ENCODE measurements around the gene TYW5. TPM values are rescaled to one million over a fixed set of nuclear protein-coding genes. Genes with fewer than 3 reads are reported as not detected.

The TYW5 gene
- total RNA-seq, 1 experiment from 2014 or later, result 9.0 TPM

DNA sequence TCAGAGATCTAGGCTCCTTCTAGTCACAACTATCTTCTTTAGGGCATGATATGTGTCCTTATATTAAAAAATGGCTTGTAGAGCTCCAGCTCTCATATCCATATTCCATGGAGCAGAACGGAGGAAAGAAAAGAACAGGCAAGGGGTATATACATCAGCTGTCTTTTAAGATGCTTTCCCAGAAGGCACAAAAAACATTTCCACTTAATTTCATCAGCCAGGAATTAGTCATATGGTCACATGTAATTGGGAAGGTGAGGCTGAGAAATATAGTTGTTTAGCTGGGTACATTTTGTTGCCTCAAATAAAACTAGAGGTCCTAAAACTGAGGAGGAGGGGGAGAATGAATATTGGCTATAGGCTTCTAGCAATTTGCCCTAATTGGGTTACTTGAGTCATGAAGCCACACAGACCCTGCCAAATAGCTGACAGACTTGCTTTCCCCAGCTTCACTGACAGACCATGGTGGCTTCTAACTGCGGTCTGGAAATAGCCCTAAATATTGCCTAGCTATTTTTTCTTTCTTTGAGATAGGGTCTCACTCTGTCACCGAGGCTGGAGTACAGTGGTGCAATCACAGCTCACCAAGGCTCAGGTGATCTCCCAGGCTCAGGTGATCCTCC, 20.1 kb upstream of the TYW5 start:
- Histone ChIP-seq H3K27ac (ENCODE audit: low read length) (no peak overlapping the region), H3K9me3 (ENCODE audit: low read length) (no peaks in the 10 kb centered on the region), H2AFZ (ENCODE audit: low read length) (no peak overlapping the region), H3K4me2 (ENCODE audit: low read length) (no peak overlapping the region), H3K27me3 (ENCODE audit: low read length) (no peaks in the 10 kb centered on the region), H4K20me1 (ENCODE audit: low read length) (no peaks in the 10 kb centered on the region), H3F3A (ENCODE audit: low read length, unreplicated experiment) (no peaks in the 10 kb centered on the region), H3K79me2 (ENCODE audit: low read length) (no peaks in the 10 kb centered on the region), H3K4me1 (ENCODE audit: insufficient read depth, low read length) (peaks cover 26% of the 10 kb centered on the region), H3K36me3 (ENCODE audit: low read depth, low read length) (peaks cover 6% of the 10 kb centered on the region; the same call in 1 of the 2 replicates), H3K9ac (ENCODE audit: low read length) (no peak overlapping the region), H3K9me2 (replicated peaks; ENCODE audit: low read length) (no peaks in the 10 kb centered on the region), H3K4me3 (ENCODE audit: low read length) (no peak overlapping the region)
- intact Hi-C loops (cut with micrococcal nuclease), result loop anchor here (5.0 kb wide), 1 partner anchor 432 kb away; no protein-coding TSS in a partner anchor
- POLR2A ChIA-PET (ENCODE audit: unreplicated experiment), result interaction anchor here (0.5 to 0.6 kb wide), 2 partner anchors 330 to 433 kb away, joined by 3 to 5 read pairs; no protein-coding TSS in a partner anchor
- BruUV-seq (replicated peaks), result TSS peak; percentile 71
- CTCF ChIA-PET, result interaction anchor here (0.9 kb wide), 1 partner anchor 508 kb away, joined by 5 read pairs; no protein-coding TSS in a partner anchor
- no peak; the same call in 1 of the 2 replicates for ATAC-seq
- no peak for TF ChIP-seq EZH2 (IDR thresholded peaks at IDR 0.05; ENCODE audit: low read length, unreplicated experiment)
- TF ChIP-seq, protein P1, sequence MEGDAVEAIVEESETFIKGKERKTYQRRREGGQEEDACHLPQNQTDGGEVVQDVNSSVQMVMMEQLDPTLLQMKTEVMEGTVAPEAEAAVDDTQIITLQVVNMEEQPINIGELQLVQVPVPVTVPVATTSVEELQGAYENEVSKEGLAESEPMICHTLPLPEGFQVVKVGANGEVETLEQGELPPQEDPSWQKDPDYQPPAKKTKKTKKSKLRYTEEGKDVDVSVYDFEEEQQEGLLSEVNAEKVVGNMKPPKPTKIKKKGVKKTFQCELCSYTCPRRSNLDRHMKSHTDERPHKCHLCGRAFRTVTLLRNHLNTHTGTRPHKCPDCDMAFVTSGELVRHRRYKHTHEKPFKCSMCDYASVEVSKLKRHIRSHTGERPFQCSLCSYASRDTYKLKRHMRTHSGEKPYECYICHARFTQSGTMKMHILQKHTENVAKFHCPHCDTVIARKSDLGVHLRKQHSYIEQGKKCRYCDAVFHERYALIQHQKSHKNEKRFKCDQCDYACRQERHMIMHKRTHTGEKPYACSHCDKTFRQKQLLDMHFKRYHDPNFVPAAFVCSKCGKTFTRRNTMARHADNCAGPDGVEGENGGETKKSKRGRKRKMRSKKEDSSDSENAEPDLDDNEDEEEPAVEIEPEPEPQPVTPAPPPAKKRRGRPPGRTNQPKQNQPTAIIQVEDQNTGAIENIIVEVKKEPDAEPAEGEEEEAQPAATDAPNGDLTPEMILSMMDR (conservative IDR thresholded peaks at IDR 0.05; ENCODE audit: low read depth, low read length), result no peak
- TF ChIP-seq EZH2phosphoT487 (IDR thresholded peaks at IDR 0.05; ENCODE audit: borderline replicate concordance, low read length), result no peak
- DNase-seq, result no peak

DNA sequence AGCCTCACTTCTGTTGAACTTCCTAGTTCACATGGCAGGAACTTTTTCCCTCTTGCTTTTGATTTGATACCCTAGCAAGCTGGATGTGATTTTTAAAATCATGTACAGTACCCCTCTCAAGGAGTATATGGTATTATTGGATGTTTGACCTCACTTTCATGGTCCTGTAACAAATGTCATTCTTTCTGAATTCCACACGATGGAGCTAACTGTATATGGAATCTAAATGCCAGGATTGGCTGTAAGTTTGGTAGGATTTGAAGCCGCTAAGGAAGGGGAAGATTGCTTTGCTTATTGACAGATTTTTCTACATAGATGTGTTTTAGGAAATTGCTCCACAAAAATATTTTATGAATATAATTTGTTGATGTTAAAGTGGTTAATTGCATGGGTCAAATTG, 18.4 kb upstream of the TYW5 start:
- no peak overlapping the region for H3K4me2 ChIP-seq (ENCODE audit: low read length)
- H3K79me2 ChIP-seq (ENCODE audit: low read length), result no peaks in the 10 kb centered on the region
- no peaks in the 10 kb centered on the region for H4K20me1 ChIP-seq (ENCODE audit: low read length)
- CTCF ChIA-PET, result interaction anchor here (0.6 kb wide), 1 partner anchor 584 kb away, joined by 5 read pairs; no protein-coding TSS in a partner anchor
- no peaks in the 10 kb centered on the region for H3K9me2 ChIP-seq (replicated peaks; ENCODE audit: low read length)
- H3K9ac ChIP-seq (ENCODE audit: low read length), result no peak overlapping the region
- no peak overlapping the region for H2AFZ ChIP-seq (ENCODE audit: low read length)
- TF ChIP-seq, protein P1 (conservative IDR thresholded peaks at IDR 0.05; ENCODE audit: low read depth, low read length), result peak; percentile 82
- no peak for TF ChIP-seq EZH2 (IDR thresholded peaks at IDR 0.05; ENCODE audit: low read length, unreplicated experiment)
- H3K4me1 ChIP-seq (ENCODE audit: insufficient read depth, low read length), result peaks cover 15% of the 10 kb centered on the region
- no peak overlapping the region for H3K27ac ChIP-seq (ENCODE audit: low read length)
- H3K27me3 ChIP-seq (ENCODE audit: low read length), result no peaks in the 10 kb centered on the region
- no peaks in the 10 kb centered on the region for H3F3A ChIP-seq (ENCODE audit: low read length, unreplicated experiment)
- intact Hi-C loops (cut with micrococcal nuclease), result loop anchor here (1.0 to 5.0 kb wide), 3 partner anchors 554 to 730 kb away; partner anchors contain the start of gene SGO2
- no TSS peak for BruUV-seq (replicated peaks)
- no peak overlapping the region for H3K4me3 ChIP-seq (ENCODE audit: low read length)
- peak; percentile 50 for DNase-seq
- ATAC-seq, result peak; percentile 39
- H3K36me3 ChIP-seq (ENCODE audit: low read depth, low read length), result peaks cover 6% of the 10 kb centered on the region; the same call in 1 of the 2 replicates
- H3K9me3 ChIP-seq (ENCODE audit: low read length), result no peaks in the 10 kb centered on the region
- POLR2A ChIA-PET (ENCODE audit: unreplicated experiment), result interaction anchor here (0.6 kb wide), 1 partner anchor 552 kb away, joined by 3 read pairs; no protein-coding TSS in a partner anchor

Data from PC-3 (cell line).